RPMI7951 (cell line): ENCODE data around the gene KIF16B. TPM values are rescaled to one million over a fixed set of nuclear protein-coding genes. Genes with fewer than 3 reads are reported as not detected.
"Not testable (repeated sequence)": the region's sequence is repeated elsewhere in the genome, so short reads cannot be mapped to it uniquely, and the experiment has no call there.

Source experiments
- DNase-seq: peaks from one replicate; pipeline ENCODE4 v3.0.0-alpha.2; 2012; ENCODE audit warnings: low read depth
- total RNA-seq: library from RNA; depleted of rRNA; stranded (reverse); fragments of >200 nt; shearing (Covaris generic); gene quantifications from 2 replicates; pipeline ENCODE4 v1.2.3, GENCODE V29; 2014; rRNA removed

Gene KIF16B
- total RNA-seq: 9.4 and 10.6 TPM in 2 replicates

DNA sequence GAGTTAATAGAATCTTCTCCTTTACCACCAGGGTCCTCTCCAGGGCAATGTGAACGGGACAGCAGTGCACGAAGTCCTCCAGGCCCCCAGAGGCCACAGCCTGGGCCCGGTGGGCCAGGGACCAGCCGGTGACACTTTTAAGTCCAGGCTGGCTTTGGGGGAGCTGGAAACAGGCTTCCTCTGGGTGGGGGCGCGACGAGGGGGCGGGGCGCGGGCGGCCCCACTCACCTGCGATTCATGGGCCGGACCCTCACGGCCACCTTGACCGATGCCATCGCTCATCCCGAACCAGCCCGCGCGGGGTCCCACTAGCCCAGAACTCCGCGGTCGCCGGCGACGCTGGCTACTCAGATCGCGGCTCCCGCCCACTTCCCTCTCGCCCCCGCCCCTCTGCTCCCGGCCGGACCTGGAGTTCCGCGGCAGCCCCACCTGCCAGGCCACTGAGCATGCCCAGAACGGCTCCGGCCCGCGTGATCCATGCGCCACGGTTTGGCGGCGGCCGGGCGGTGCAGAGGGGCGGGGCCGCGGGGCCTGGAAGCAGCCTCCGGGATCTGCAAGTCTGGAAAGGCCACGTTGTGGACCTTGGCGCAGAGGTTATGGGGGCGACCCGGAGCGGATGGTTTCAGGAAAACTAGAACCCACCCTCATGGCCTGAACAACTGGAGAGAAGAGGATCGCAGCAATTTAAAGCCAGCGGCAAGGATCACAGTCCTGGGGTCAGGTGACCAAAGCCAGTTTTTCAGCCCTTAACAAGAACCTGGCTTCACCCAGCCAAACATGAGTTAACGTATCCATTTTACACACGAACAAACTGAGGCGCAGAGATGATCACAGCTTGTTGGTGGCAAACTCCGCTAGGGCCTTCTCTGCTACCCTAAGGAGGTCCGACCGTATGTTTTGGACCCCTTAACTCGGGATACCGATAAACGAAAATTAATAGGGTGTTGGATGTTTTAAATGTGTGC lies at the start of gene KIF16B:
Gene KIF16B, minus strand, starts transcription at position 448 of the 965 bp plus-strand sequence. Its CDS starts 173 bp downstream, at position 275.
- DNase-seq: peak; percentile 90

DNA sequence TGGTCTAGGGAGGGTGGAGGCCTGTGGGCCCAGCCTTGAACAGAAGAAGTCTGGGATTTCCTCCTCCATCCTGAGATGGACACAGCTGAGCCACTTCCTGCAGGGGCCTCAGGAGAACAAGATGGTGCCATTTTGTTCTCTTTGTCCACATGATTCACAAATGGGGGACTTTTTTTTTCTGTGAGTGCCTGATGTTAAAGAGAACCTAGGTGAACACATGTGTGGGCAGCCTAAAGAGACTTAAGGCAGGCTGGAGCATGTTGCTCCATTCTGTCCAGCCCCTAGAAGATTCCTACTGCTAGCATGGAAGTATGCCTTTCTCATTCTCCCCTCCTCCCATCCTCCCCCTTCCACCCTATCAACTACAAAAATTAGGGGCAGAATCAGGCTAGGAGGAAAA lies 49.3 kb upstream of the KIF16B start:
- no peak for DNase-seq

- DNase-seq: no peak
These were observed 48.3 kb upstream of the KIF16B start for GRCh38 chr20:16621435-16622141.

- DNase-seq: no peak
These were observed 47.7 kb upstream of the KIF16B start for GRCh38 chr20:16620961-16621360.

DNA sequence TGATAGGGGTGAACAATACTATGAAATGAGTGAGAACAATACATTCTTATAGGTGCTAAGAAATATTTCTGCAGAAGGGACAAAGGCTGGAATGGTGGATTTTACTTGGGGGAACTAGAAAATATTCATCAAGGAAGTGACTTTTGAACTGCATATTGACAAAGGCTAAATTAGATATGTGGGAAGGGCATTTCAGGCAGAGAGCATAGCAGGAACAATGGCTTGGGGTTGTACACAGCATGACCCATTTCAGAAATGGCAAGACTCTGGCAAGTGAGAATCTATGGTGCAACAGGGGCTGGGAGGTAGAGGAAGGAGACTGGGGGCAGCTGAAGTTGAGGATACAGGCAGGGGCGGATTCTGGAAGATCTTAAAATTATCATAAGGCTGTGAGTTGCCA lies 46.7 kb upstream of the KIF16B start:
- no peak for DNase-seq

DNA sequence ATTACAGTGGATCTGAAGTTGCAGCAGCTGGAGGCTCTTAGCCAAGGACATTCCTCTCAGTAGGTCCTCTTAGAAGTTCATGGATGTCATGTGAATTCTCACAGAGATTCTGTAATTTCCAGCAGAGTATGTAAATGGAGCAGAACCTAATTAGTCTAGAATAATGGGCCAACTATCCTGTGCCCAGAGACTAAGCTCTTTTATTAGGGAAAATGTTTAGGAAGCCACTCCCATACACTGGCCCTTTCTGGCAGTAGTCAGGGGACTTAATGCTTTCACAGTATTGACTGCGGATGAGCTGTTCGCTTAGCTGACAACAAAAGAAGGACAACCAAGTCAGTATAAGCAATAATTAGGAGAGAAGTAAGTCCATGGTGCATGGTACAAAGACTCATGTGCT lies 43.8 kb upstream of the KIF16B start:
- DNase-seq: no peak

DNA sequence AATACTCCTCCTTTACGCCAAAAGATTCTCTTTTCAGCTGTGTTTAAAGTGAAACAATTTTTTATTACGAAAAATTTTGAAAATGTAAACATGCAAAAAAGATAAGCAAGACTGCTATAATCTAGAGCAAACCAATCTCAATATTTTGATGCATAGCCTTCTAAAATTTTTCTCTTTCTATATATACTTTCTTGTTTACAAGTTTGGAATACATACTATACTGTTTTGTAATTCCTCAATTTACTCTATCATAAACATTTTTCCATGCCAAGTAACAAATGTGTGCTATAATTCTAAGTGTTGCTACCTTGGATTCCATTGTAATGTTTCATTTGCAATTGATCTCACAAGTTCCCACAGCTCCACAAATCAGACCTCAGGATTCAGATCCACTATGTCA lies 43.1 kb upstream of the KIF16B start:
- DNase-seq: no peak

DNA sequence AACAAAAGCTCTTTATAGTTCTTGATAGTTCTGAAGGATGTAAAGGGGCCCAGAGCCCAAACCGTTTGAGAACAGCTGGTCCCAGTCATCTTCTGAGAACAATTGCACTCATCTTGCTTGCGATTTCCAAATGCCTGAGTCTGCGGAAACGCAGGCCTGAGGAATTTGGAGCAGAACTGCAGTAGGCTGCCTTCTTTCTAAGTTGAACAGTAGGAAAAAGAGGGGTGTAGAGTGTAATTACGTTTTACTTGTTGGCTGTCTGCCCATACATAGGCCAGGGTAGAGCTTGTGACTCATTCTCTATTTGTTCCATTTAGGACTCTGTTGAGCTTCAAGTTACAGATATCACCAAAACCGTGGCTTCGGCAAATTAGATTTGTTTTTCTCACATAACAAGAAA lies 42.0 kb upstream of the KIF16B start:
- DNase-seq: peak; percentile 78

- DNase-seq: no peak
These were observed 40.7 kb upstream of the KIF16B start for GRCh38 chr20:16613954-16614353.

DNA sequence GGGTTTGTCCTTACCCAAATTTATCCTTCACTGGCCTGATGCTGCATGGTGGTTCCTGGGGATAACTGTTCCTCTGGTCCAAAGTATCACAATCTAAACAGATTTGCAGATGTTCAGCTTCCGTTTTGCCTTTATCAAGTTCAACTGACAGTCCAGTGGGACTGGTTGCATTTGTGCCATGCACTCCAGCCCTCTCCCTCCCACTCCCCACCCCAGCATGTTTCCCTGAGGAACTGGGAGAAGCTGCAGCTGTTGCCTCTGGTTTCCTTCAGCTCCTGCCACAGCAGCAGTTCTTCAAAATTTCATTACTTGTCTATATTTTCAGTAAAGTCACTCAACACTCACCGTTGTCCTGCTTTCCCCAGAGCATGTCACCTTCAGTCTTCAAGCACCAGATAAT lies 39.5 kb upstream of the KIF16B start:
- no peak for DNase-seq

DNA sequence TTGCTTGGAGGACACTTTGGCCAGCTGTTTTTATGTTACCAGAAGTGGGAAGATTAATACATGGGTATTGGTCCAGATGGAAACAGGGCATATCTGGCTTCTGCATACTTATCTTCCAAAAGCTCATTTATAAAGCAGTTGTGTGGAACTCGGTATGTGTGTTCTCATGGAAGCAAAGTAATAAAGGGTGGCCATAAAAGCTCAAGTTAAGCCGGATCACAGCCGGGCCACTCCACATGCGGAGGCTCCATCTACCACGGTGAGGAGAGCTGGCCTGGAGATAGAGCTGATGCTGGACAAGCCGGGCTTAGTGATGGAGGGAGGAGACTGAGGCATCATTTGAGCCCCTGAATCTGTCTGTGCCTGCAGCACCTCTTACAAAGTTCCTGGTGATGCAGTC lies 38.6 kb upstream of the KIF16B start:
- DNase-seq: no peak

DNA sequence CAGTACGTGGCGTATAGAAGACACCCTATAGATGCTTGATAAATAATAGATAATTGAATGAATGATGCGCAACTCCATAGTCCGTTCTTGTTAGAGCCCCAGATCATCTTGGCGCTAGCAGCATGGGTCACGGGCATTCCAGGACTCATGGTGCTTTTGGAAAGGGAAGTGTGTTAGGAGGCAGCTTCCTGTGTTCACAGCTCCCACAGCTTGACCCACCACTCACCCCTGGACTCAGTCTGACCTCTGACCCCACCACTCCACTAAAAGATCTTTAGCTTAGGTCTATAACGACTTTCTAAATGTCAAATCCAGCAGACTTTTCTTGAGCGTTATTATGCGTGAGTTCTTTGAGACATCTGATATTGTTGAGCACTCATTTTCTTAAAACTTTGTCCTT lies 35.8 kb upstream of the KIF16B start:
- DNase-seq: no peak

DNA sequence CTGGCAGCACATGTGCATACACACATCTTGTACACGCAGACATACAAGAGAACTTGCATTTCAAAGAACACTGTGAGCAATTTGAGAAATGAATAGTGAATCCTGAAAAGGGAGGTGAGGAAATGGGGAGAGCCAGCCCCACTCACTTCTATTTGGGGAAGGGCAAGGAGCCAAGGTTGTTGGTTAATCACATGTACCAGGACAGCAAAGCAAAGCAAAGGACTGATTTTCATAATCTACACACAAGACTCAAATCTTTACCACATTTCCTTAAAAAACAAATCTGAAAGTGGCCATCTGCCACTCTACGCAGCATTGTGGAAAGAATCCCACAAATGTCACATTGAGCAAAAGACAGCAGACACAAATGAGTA lies 35.0 kb upstream of the KIF16B start:
- DNase-seq: no peak

DNA sequence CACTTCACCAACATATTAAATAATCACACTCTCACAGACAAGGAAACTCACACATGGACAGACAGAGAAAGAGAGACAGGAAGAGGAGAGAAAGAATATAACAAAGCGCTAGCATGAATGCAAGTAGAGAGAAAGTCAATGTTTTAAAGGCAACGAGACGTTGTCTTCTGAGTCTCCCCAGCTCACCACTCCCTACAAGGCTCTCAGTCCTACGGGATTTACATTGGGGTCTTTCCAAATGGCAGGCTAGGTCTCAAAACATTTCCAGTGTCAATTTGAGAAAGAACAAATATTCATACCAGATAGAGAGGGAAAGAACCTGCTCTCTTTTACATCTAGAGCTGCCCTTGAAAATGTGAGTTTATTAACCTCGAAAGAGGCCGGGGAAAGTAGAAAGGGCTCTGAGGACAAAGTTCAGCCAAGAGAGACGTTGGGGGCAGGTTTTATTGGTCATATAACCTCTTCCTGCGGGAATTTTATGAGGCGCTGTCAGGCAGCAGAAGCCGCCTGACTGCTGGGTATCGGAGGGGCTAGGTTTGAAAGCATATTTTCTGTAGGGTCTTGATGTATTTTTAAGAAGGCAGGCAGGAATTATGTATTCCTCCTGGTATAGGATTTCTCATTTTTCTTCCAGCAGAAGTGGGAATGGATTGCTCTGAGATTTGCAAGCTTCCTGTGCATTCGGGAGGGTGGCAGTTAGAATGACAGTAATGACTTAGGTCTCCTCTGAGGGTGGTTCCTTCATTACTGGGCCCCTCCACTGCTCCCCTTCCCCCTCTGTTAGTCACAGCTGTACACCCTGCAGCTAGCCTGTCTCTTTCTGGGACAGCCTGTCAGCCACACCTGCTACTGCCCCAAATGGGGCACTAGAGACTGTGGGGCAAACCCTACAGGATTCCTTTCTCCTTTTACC lies 34.4 kb upstream of the KIF16B start:
- no peak for DNase-seq

GRCh38 chr20:16606468-16607070 lies 33.3 kb upstream of the KIF16B start:
- DNase-seq: no peak

DNA sequence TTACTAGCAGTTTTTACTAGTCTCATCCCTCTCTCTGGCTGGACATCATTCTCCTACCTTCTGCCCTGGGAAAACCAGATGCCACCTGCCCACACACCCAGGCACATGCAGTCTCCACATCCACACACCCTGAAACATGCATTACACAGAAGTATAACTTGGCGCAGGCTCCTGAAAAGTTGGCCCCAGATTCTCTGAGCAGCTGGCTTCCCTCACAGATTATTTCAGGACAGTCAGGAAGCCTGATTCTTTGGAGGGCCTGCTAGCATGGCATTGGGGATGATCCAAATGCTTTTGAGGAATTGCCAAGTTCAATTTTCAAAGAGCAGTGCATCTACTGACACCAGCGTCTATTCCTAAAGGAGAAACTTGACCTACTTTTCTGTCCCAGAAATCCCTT lies 27.8 kb upstream of the KIF16B start:
- DNase-seq: no peak

GRCh38 chr20:16599257-16599656 lies 26.0 kb upstream of the KIF16B start:
- no peak for DNase-seq

DNA sequence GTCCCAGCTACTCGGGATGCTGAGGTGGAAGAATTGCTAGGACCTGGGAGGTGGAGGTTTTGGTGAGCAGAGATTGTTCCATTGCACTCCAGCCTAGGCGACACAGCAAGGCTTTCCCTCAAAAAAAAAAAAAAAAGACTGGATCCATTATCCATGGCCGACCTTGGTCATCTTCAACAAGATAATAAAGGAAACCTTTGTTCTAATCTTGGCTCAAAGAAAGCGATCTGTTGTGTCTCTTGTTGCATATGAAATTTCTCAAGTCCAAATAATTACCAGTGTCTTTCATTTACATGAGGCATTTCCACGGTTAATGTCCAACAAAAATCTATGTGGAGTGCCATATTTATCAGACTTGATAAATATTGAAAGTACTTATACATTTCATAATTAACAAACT lies 23.7 kb upstream of the KIF16B start:
- peak; percentile 10 for DNase-seq

GRCh38 chr20:16596404-16596803 lies 23.2 kb upstream of the KIF16B start:
- DNase-seq: not testable (repeated sequence)

- DNase-seq: no peak
These were observed 22.1 kb upstream of the KIF16B start for GRCh38 chr20:16595376-16595775.

DNA sequence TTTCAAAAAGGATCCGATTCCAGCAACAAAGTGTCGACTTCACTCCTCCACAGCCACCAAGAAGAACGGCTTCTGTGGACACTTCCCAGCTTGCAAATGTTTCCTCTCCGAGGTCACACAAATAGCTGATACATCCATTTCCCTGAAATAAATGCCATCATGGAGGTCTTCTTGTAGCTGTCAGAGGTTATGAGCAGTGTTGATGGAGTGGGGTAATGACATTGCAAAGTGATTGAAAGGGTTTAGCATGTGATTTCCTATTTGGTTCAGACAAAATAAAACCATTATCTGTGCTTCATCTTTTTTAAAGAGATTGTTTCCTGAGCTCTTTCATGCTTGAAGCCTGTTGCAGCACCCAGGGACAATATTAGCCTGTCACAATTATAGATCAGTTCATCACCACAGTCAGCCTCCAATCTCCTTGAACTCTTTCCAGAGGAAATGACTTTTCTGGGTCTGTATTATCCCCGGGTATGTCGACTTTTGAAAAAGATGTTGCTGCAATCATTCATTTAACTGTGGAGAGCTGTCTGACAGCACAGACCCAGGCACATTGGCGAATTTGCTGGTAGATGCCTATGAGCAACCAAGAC lies 16.9 kb upstream of the KIF16B start:
- no peak for DNase-seq
